ENCODE measurements around the gene PI3. TPM values are rescaled to one million over a fixed set of nuclear protein-coding genes. Genes with fewer than 3 reads are reported as not detected.
"Not testable (repeated sequence)": the region's sequence is repeated elsewhere in the genome, so short reads cannot be mapped to it uniquely, and the experiment has no call there.

The PI3 gene, protein sequence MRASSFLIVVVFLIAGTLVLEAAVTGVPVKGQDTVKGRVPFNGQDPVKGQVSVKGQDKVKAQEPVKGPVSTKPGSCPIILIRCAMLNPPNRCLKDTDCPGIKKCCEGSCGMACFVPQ
- not detected in 2 replicates for total RNA-seq (2014; rRNA removed; shearing (Covaris generic))

DNA sequence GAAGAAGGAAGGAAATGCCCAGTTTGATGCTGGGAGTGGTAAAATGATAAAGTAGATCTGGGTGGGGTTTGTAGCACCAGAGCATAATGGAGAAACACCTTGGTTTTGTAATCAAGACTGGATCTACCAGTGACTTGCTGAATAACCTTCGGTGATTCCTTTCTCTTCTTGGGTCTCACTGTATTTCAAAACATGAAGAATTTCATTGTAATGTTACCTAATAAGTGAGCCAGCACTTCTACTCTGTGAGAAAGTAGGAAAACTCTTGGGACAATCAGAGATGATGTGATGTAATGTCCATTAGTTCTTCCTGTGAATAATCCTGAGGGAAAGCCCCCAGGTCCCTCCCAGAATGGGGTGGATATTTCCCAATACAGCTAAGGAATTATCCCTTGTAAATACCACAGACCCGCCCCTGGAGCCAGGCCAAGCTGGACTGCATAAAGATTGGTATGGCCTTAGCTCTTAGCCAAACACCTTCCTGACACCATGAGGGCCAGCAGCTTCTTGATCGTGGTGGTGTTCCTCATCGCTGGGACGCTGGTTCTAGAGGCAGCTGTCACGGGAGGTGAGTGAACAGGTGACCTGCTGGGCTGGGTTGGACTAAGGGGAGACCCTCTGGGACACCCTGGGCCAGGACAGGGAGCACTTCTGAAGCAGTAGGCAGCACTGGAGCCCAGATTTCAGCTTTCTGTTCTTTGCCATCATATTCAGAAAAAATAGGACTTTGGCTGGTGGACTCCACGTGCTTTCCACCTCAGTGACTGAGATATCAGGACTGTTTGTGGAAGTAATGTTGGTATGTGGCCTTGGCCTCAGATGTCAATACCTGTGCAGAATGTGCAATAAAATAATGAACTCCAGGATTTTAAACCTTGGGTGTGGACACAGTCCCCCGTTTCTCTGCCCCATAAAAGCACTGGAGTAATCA is at the start of gene PI3:
TSS of gene PI3 (plus strand) at position 469 of the 931 bp plus-strand sequence. CDS start at position 490, 21 bp downstream.
- peak; percentile 76 for DNase-seq (ENCODE audit: low spot score)

DNA sequence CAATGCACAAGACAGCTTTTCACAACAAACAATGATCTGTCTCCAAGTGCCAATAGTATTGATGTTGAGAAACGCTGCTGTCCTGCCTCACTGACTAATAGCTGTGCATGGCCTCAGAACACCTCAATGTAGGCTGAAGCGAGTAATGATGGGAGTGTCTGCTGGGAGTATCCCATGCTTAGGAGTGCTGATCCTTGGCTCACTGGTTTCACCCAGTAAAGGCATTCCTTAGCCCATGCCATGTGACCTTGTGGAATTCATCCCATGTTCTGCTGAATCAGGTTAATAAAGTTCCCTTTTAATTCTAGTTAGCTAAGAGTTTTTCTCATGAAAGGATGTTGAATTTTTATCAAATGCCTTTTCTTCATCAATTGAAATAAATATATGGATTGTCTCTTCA is 46.6 kb upstream of the PI3 start:
- peak; percentile 27 for DNase-seq (ENCODE audit: low spot score)

DNA sequence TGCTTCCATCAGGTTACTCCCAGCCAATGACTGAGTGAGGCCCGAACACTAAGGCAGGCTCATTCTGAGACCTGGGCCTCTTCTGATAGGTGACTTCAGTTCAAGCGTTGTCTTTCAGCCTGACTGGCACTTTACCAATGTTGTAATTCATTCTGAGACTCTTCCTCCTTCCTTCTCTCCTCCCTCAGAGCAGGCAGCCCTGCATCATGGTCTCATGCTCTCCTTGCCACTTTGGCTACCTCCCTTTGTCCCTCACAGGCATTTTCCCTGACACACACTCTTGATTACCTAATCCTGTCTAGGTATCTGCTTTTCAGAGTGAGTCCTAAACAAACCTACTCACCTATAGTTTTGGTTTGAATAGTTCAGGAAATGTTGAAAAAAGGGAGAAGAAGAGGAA is 37.8 kb upstream of the PI3 start:
- DNase-seq (ENCODE audit: low spot score) = no peak

DNA sequence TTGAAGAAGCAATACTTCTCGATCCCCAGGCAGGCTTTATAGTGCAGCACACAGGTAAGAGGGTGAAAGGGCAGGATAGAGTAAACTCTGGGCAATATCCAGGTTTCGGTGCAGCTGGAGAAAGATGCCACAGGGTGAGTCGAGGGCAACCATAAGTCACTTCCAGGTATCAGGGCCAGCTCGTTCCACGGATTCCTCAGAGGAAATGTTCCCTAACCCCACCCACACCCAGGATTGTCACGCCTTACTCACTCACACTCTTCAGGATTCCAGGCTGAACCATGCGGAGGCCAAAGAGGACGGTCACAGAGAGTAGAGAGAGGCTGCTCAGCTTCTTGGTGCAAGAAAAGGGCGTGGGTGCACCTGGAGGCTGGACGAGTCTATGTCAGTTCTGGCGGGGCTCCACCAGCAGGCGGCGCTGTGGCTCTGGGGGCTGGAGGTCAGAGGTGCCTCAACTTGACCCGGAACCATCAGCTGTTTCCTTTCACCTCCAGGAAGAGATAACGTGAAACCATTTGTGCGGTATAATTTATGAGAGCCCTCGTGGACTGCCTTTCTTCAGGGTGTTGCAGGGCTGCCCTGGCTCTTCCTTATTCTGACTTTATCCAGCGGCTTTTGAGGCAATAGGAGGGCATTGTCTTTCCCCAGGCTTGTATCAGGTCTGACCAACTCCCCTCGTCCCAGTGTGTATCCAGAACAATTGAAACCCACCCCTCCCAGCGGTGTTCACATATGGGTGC is 36.0 kb upstream of the PI3 start:
- peak; percentile 26 for DNase-seq (ENCODE audit: low spot score)

DNA sequence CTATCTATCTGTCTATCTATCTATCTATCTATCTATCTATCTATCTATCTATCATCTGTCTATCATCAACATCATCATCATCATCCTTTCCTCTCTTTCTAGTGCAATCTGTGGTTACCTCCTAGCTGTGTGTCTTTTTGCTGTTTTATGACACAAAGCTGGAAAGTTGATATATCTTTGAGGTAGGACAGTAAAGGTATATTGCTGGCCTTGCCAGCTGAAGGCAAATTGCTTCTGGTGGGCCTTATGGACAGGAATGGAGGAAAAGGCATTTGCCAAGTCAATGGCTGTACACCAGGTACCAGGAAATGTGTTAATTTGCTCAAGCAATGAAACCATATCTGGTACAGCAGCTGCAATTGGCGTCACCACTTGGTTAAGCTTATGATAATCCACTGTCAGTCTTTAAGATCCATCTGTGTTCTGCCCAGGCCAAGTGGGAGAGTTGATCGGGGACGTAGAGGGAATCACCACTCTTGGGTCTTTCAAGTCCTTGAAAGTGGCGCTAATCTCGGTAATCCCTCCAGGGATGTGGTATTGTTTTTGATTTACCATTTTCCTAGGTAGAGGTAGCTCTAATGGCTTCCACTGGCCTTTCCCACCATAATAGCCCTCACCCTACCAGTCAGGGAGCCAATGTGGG is 34.8 kb upstream of the PI3 start:
- DNase-seq (ENCODE audit: low spot score) = not testable (repeated sequence)

DNA sequence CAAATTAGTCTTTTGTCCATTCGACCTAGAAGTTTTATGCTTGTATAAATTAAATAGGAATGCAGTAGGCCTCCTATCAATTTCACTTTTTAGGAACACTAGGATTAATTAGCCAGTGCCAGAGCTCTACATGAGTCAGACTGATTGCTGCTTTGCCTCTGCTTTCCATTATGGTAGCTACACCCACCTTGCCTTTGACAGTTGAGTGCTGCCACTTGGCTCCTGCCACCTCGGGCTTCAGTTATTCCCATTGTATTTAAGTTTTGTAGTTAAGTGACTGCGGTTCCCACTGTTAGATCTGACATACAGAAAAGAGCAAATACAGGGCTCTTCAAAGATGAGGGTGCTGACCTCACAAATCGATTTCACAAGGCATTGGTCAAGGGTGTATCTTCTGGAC is 33.9 kb upstream of the PI3 start:
- no peak for DNase-seq (ENCODE audit: low spot score)

DNA sequence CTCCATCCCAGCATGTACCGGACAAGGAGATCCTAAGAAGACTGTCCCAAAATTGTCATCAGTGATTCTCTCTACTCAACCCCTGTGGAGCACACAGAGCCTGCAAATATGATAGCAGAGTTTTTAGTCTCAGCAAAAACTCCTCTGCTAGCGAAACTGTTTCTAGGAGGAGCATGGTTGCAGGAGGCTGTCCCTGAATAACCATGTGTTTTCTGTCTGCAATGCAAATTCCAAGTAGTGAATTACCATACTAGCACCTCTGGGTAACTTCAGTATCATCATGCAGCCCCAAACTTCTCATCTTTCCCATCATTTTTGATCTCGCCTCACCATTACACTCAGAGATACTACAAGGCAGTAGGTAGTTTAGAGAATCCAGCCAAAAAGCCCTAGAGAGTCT is 25.6 kb upstream of the PI3 start:
- no peak for DNase-seq (ENCODE audit: low spot score)

DNA sequence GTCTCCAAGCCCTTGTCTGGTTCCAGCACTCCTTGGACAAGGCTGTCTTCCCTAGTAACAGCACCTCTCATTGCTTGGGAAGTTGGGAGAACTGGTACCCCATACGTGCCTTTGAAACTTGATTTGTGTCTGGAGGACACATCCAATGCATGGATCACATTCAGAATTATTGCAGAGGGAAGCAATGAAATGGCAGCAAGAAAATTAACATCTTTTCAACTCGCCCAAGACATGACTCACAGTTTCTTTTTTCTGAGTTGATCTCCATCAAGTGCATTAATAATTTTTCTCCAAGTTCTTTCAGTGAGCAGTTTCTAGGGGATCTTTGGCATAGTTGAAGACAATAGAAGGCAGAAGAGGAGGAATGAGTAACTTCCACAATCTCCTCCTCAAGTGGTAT is 22.3 kb upstream of the PI3 start:
- DNase-seq (ENCODE audit: low spot score) = no peak

DNA sequence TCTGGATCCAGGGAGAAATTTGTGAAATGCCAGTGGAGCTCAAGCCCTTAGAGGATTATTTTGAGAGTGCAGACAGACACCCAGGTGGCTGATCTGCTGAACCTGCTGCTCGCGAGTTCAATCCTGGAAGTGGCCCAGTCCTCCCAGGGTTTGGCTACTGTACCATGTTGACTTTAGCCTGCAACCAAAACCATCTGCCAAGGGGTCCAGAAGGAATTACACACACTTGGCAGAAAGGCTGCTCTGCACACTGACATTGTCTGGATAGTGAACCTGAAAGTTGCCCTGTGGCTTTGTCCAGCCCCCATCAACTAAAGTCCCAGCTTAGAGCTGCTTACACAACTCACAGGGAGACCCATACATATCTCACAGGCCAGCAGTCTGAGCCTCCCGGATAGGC is 21.6 kb upstream of the PI3 start:
- no peak for DNase-seq (ENCODE audit: low spot score)

DNA sequence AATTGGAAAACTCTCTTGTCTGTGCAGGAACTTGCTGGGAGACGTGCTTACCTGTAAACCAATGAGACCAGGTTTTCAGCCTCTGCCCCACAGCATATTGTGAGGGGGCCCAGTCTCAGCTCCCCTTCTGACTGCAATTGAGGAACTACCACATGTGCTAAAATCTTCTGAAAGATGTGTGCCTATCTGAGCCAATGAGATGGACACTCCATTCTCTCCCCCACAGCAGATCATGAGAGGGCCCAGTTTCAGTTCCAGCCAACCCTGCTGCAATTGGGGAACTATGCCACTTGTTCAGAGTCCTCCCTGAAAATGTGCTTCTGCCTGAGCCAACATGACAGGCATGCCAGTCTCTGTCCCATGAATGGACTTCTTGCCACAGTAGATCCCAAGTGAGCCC is 20.9 kb upstream of the PI3 start:
- no peak for DNase-seq (ENCODE audit: low spot score)

DNA sequence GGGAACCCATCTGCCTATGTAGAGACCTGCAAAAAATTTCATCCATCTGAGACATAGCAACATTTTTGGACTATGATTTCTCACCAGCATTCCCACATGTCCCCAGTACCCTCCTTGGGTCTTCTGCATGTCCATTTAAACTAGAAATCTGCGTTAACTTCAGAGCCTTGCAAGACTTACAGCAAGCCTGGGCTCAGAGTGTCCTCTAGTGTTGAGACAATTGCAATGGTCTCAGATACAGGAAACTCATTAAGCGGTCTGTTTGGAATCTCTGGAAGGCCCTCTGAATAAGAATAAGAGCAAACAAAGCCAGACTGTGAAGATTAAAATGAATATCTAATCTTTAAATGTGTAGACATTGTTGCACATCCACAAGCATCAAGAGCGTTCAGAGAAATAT is 20.5 kb upstream of the PI3 start:
- DNase-seq (ENCODE audit: low spot score) = no peak

DNA sequence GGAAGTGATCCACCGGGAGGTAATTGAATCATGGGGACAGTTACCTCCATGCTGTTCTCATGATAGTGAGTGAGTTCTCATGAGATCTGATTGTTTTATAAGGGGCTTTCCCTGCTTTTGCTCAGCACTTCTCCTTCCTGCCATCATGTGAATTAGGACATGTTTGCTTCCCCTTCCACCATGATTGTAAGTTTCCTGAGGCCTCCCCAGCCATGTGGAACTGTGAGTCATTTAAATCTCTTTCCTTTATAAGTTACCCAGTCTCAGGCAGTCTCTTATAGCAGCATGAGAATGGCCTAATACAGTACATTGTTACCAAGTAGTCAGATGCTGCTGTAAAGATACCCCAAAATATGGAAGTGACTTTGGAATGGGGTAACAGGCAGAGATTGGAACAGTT is 19.9 kb upstream of the PI3 start:
- not testable (repeated sequence) for DNase-seq (ENCODE audit: low spot score)

DNA sequence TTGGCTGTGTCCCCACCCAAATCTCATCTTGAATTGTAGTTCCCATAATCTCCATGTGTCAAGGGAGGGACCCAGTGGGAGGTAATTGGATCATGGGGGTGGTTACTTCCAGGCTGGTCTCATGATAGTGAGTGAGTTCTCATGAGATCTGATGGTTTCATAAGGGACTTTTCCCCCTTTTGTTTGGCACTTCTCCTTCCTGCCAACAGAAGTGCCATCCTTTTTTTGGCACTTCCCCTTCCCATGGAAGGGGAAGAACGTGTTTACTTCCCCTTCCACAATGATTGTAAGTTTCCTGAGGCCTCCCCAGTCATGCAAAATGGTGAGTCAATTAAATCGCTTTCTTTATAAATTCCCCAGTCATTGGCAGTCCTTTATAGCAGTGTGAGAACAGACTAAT is 18.0 kb upstream of the PI3 start:
- no peak for DNase-seq (ENCODE audit: low spot score)

DNA sequence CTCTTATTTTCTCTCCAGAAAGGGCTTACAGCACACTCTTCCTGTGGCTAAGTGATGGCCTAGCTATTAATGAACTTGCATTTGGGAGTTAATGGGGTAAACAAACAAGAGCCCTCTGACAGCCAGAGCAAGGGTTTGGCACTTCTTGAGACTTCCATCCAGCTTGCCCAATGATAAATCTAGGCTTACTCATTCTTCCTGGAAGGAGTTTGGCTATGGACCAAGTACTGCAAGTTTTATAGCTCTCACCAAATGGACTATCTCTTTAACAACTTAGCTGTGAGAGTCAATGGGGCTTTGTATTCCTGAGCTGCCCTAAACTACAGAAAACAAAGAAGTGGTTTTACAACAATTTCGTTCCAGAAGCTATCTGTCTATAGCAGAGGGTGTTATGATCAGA is 16.7 kb upstream of the PI3 start:
- DNase-seq (ENCODE audit: low spot score) = peak; percentile 86

DNA sequence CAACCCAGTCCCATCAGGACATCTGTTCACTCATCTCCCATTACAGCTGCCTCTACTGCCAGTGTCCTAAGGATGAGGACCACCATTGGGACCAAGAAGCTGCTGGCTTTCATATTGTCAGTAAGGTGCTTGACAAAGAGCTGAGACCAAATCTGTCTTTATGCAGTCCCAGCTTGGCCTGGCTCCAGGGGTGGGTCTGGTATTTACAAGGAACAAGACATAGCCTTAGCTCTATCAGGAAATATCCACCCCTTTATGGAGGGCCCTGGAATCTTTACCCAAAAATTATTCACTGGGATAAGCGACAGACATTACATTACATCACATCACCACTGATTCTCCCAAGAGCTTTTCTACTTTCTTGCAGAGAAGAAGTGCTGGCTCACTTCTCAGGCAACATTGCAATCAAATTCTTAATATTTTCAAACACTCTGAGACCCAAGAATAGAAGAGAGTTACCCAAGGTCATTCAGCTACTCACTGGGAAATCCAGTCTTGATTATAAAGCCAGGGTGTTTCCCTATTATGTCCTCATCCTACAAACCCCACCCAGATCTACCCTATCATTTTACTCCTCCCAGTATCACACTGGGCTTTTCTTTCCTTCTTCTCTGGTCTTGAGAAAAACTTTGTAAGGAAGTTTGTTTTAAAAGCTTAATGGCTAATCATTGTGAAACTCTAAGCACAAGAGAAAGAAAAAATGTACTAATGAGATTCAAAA is 11.5 kb upstream of the PI3 start:
- no peak for DNase-seq (ENCODE audit: low spot score)

DNA sequence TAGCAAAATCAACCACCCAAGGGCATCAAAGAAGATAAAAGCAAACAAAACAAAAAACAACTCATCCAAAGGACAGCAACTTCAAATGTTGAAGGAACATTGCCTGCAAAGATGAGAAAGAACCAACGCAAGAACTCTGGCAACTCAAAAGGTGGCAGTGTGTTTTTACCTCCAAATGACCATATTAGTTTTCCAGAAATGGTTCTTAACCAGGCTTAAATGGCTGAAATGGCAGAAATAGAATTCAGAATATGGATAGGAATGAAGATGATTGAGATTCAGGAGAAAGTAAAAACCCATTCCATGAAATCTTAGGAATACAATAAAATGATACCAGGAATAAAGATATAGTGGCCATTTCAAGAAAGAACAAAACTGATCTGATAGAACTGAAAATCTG is 9.8 kb upstream of the PI3 start:
- no peak for DNase-seq (ENCODE audit: low spot score)

DNA sequence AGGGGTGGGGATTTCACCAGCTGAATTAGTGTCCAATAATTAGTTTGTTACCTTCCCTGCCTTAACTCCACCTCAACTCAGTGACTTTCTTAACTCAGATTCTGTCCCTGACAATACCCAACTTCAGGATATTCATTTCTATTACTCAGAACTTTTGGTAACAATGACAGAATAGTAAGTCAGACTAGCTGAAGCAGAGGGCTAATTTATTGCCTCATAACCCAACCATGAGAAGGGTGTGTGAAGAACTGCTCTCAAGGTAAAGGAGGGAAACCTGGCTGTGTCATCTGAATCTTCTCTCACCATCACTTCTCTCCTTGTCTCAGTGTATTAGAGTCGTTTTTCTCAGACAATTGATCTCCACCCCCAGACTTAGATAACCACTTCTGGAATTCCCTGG is 1.2 kb upstream of the PI3 start:
- DNase-seq (ENCODE audit: low spot score) = no peak

DNA sequence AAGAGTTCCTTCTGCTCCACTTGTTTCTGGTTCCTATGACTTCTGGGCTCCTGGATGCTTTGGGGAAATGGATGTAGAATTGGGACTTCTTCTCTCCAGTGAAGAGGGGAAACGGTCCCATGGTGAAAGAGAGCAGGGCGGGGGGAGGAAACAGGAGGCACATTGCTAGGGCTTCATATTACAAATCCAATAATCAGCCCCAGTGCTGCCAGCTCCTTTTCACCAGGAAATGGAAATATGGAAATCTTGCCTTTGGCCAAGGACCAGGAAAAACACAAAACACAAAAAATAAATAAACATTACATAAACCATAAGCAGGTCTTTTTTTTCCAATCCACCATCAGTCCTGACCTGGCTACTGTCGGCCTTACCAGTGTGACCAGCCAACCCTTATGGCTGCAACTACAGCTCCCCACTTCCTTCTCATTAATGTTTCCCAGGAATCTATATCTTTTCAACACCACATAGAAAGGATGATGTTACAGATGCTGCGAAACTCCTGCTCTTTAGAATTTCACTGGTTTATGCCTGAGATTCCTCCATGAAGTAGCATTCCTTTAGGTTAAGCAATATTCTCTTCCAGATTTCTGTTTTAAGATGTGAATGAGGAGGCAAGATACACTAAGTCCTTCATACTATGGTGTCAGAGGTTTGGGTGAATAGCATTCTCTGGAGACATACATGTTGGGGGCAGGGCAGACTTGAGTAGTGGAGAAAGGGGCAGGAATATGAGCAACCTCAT is 2.0 kb downstream of the PI3 start:
- DNase-seq (ENCODE audit: low spot score) = no peak

DNA sequence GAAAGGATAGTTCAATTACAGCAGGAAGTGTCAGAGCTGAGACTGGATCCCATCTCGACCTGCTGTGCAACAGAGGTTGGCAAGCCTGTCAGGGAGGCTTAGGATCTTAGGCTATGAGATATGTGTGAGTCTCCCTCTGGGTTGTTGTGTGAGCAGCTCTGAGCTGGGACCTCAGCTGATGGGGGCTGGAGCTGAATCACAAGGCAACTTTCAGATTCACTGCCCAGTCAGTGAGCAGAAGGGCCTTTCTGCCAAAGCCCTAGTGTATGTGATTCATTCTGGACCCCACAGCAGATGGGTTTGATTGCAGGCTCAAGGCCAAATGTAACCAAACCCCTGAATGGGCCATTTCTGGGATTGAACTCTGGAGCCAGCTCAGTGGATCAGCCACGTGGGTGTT is 4.5 kb downstream of the PI3 start:
- DNase-seq (ENCODE audit: low spot score) = no peak

DNA sequence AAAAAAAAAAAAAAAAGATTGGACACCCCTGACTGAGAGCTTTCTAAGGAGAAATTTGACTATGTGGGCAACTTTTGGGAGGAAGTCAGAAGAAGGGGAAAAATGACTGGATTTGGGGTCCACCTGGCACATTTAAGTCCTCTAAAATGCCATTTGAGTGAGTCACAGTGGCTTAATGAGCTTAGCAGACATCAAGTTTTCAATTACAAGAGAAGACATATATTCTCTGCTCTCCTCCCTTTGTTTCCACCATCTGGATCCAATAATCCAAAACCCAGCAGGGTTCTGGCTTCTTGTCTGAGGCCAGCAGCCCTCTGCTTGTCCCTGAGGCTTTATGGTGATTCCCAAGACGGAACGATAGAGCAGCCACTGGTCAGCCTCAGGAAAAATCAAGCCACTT is 6.9 kb downstream of the PI3 start:
- DNase-seq (ENCODE audit: low spot score) = peak; percentile 62

DNA sequence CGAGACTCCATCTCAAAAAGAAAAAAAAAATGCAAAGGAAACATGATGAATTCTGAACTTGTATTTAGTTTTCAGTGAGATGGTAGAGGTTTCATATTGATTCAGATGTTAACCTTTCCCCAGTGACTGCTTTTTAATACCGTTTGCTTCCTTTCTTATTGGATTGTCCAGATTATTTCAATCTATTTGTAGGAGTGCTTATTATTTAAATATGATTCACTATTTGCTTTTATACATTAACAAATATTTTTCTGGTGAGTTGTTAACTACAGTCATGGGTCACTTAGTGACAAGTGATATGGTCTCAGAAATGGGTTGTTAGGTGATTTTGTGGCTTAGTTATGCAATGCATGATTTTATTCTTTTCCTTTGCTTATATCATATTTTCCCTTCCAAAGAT is 8.4 kb downstream of the PI3 start:
- no peak for DNase-seq (ENCODE audit: low spot score)

All from A172 (cell line).